Measurements from ENCODE around the gene AGAP3.

The AGAP3 gene

DNA sequence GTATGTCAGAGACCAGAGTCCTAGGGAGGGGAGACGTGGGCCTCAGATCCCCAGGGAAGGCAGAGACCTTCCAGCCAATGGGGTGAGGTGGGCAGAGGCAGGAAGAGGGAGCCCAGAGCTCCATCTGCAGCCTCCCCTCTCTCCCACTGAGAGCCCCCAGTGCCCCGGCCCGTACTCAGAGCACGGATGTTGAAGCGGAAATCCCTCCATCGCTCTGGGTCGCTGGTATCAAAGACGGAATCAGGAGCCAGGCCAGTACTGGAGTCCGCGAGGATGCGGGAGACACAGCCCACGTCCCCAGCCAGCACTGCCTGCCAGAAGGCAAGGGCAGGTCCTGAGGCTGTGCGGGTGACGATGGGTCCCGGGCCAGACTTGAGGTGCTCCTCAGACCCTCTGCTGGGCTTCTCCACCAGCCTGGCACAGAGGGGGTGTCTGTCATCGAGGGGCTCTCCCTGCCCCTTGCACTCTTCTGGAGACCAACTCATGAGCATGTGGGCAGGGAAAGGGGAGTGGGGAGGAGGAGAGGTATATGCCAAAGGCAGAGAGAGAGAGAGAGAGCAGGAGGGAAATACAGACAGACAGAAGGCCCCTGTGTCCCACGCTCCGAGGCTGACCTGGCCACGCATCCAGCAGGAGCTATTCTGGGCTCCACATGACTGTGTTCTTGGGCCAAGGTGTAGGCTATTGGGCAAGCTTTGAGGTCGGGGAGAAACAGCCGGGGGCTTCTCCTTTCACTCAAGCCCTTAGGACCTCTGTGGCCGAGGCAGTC, 100.5 kb downstream of the AGAP3 start, which contains the start of gene ASB10:
ASB10 (minus strand) TSS at position 611 of the 769 bp plus-strand sequence; CDS start at position 491, 120 bp downstream.
- TF ChIP-seq, protein P1, sequence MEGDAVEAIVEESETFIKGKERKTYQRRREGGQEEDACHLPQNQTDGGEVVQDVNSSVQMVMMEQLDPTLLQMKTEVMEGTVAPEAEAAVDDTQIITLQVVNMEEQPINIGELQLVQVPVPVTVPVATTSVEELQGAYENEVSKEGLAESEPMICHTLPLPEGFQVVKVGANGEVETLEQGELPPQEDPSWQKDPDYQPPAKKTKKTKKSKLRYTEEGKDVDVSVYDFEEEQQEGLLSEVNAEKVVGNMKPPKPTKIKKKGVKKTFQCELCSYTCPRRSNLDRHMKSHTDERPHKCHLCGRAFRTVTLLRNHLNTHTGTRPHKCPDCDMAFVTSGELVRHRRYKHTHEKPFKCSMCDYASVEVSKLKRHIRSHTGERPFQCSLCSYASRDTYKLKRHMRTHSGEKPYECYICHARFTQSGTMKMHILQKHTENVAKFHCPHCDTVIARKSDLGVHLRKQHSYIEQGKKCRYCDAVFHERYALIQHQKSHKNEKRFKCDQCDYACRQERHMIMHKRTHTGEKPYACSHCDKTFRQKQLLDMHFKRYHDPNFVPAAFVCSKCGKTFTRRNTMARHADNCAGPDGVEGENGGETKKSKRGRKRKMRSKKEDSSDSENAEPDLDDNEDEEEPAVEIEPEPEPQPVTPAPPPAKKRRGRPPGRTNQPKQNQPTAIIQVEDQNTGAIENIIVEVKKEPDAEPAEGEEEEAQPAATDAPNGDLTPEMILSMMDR (IDR thresholded peaks at IDR 0.05; ENCODE audit: low read depth, low read length, missing control alignments): no peak
- no peak within 1 kb of the TSS for H3K4me3 ChIP-seq (ENCODE audit: low read depth, low read length)
- in situ Hi-C loops (cut with HindIII; ENCODE audit: low sequenced_read_pairs): no loop called here
- DNase-seq (ENCODE audit: low read depth): no peak

DNA sequence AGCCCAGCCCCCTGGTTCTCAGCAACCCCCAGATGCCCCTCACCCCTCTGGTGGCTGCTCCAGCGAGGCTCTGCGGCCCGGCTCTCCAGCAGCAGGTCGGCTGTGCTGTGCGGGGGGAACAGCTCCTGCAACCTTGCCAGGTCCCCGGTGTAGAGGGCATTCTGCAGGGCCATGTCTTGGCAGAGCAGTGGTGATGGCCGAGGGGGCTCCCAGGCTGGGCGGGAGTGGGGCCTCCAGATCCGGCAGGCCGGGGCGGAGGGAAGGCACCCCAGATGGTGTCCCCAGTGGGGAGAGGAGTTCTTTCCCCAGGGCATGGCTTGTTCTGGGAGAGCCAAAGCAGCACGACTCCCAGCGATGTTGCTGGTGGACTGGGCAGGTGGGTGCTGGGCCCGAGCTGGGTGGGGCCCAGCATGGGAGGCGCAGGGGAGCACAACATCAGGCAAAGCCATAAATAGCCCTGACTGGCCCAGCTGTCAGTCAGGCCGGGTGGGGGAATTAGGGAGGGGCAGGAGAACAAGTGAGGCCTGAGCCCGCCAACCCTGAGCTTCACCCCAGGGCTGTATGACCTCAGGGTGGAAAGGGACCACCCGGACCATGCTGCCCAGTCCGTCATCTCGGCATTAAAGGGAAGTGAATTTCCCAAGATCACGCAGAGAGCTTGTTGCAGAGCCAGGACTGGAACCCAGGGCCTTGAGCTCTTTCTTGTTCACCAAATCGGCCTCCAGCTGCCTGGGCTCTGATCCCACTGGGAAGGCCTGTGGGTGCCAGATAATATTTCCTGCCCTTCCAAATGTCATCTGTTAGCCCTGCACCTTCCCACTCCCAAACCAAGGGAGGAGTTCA, 101.4 kb downstream of the AGAP3 start:
- no peak overlapping the region for H3K4me3 ChIP-seq (ENCODE audit: low read depth, low read length)
- no peak for DNase-seq (ENCODE audit: low read depth)
- TF ChIP-seq, protein P1 (IDR thresholded peaks at IDR 0.05; ENCODE audit: low read depth, low read length, missing control alignments): no peak
- in situ Hi-C loops (cut with HindIII; ENCODE audit: low sequenced_read_pairs): no loop called here

DNA sequence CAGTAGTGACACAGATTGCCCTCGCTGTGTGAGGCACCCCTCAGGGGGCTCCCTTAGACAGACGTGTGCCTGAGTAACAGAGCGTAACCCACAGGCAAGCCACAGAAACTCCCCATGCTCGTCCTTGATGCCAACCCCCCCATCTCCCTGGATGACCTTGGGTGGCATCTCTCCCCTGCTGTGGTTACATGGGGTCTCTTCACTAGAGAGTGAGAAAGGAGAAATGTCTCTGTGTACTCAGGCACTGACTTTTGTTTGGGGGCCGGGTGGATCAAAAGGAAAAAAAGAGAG, 101.9 kb downstream of the AGAP3 start:
- in situ Hi-C loops (cut with HindIII; ENCODE audit: low sequenced_read_pairs): no loop called here
- no peak for DNase-seq (ENCODE audit: low read depth)
- TF ChIP-seq, protein P1 (IDR thresholded peaks at IDR 0.05; ENCODE audit: low read depth, low read length, missing control alignments): no peak
- H3K4me3 ChIP-seq (ENCODE audit: low read depth, low read length): no peak overlapping the region

DNA sequence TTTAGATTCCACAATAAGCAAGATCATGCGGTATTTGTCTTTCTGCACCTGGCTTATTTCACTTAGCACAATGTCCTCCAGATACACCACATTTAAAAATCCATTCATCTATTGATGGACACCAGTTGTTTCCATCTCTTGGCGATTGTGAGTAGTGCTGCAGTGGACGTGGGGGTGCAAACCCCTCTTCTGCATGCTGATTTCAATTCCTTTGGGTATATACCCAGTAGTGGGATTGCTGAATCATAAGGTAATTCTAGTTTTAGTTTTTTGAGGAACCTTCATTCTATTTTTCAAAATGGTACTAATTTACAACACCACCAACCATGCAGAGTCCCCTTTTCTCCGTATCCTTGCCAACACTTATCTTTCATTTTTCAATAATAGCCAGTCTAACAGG, 102.8 kb downstream of the AGAP3 start:
- no peak for DNase-seq (ENCODE audit: low read depth)
- H3K4me3 ChIP-seq (ENCODE audit: low read depth, low read length): no peak overlapping the region
- in situ Hi-C loops (cut with HindIII; ENCODE audit: low sequenced_read_pairs): no loop called here
- TF ChIP-seq, protein P1 (IDR thresholded peaks at IDR 0.05; ENCODE audit: low read depth, low read length, missing control alignments): no peak

DNA sequence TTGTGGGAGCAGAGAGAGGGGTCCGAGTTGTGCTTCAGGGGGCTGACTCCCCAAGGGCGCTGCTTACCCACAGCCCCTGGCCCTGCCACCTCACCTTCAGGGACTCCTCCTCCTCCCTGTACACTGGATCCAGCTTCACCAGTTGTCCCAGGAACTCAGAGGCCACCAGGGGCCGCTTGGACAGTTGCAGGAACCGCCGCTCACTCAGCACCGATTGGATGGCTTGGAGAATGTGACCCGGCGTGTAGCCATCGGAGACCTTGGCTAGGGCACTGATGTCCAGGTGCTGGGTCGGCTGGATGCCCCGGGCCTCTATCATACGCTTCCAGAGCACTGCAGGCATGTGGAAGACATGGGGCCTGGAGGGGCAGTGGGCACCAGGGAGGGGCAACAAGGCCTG, 105.3 kb downstream of the AGAP3 start:
- H3K4me3 ChIP-seq (ENCODE audit: low read depth, low read length): no peak overlapping the region
- TF ChIP-seq, protein P1 (IDR thresholded peaks at IDR 0.05; ENCODE audit: low read depth, low read length, missing control alignments): no peak
- no peak for DNase-seq (ENCODE audit: low read depth)
- in situ Hi-C loops (cut with HindIII; ENCODE audit: low sequenced_read_pairs): no loop called here

DNA sequence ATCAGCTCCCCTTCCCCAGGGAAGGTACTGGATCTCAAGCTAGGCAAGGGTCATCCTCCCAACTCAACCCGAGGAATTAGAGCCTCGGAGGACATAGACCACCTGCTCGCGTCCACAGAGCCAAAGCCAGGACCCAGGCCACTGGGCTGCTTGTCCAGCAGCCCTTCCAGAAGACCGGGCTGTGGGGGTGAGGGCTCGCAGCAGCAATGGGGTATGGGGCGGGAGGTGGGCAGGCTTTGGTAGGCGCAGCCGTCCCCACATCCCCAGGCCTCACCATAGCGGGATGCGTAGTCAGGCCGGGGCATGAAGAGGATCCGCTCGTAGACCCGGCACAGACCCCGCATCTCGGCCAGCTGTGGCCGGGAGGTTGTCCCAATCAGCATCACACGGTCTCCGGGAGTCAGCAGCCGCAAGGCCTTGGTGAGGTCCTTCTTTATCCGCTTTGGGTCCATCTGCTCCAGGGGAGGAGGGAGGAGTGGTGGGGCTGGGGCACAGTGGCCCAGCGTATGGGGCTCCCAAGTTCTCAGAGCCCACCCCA, 105.8 kb downstream of the AGAP3 start:
- H3K4me3 ChIP-seq (ENCODE audit: low read depth, low read length): no peak overlapping the region
- in situ Hi-C loops (cut with HindIII; ENCODE audit: low sequenced_read_pairs): no loop called here
- TF ChIP-seq, protein P1 (IDR thresholded peaks at IDR 0.05; ENCODE audit: low read depth, low read length, missing control alignments): no peak
- no peak for DNase-seq (ENCODE audit: low read depth)
